ENCODE measurements around the gene AKT3. TPM values are rescaled to one million over a fixed set of nuclear protein-coding genes. Genes with fewer than 3 reads are reported as not detected.

Gene AKT3
- total and polyA plus RNA-seq, 2 experiments from 2014 or later = 3.5 to 23.4 TPM

- no peaks in the 10 kb centered on the region for H3K36me3 ChIP-seq
- no peaks in the 10 kb centered on the region for H3K27me3 ChIP-seq
- H3K9me3 ChIP-seq (ENCODE audit: low read depth) = no peaks in the 10 kb centered on the region
- peaks cover 15% of the 10 kb centered on the region for H3K4me1 ChIP-seq (ENCODE audit: low read depth)
- H3K27ac ChIP-seq = no peak overlapping the region
- no peak for DNase-seq (ENCODE audit: low read depth in 1 of 2, low spot score in 1 of 2)
- no peak overlapping the region for H3K4me3 ChIP-seq
- TF ChIP-seq CTCF (IDR thresholded peaks at IDR 0.05; ENCODE audit: low read depth, low read length) = no peak
These were observed 57.2 kb downstream of the AKT3 start for GRCh38 chr1:243792891-243793290.

- peak in 1 of 2 donors; percentile 1 for DNase-seq (ENCODE audit: low read depth in 1 of 2, low spot score in 1 of 2)
- no peak overlapping the region for H3K27ac ChIP-seq
- TF ChIP-seq CTCF (IDR thresholded peaks at IDR 0.05; ENCODE audit: low read depth, low read length) = no peak
- no peaks in the 10 kb centered on the region for H3K9me3 ChIP-seq (ENCODE audit: low read depth)
- H3K36me3 ChIP-seq = no peaks in the 10 kb centered on the region
- peaks cover 15% of the 10 kb centered on the region for H3K4me1 ChIP-seq (ENCODE audit: low read depth)
- no peak overlapping the region for H3K4me3 ChIP-seq
- H3K27me3 ChIP-seq = no peaks in the 10 kb centered on the region
These were observed 57.6 kb downstream of the AKT3 start for GRCh38 chr1:243792401-243792800.

- no peak overlapping the region for H3K4me3 ChIP-seq
- no peak for TF ChIP-seq CTCF (IDR thresholded peaks at IDR 0.05; ENCODE audit: low read depth, low read length)
- peaks cover 16% of the 10 kb centered on the region for H3K4me1 ChIP-seq (ENCODE audit: low read depth)
- H3K27me3 ChIP-seq = no peaks in the 10 kb centered on the region
- no peaks in the 10 kb centered on the region for H3K9me3 ChIP-seq (ENCODE audit: low read depth)
- H3K36me3 ChIP-seq = no peaks in the 10 kb centered on the region
- H3K27ac ChIP-seq = no peak overlapping the region
- DNase-seq (ENCODE audit: low read depth in 1 of 2, low spot score in 1 of 2) = peak in 1 of 2 donors; percentile 22
These were observed 58.3 kb downstream of the AKT3 start for GRCh38 chr1:243791586-243792267.

- no peak overlapping the region for H3K27ac ChIP-seq
- peaks cover 25% of the 10 kb centered on the region for H3K4me1 ChIP-seq (ENCODE audit: low read depth)
- H3K36me3 ChIP-seq = no peaks in the 10 kb centered on the region
- no peaks in the 10 kb centered on the region for H3K9me3 ChIP-seq (ENCODE audit: low read depth)
- TF ChIP-seq CTCF (IDR thresholded peaks at IDR 0.05; ENCODE audit: low read depth, low read length) = no peak
- peak in 1 of 2 donors; percentile 17 for DNase-seq (ENCODE audit: low read depth in 1 of 2, low spot score in 1 of 2)
- H3K4me3 ChIP-seq = no peak overlapping the region
- no peaks in the 10 kb centered on the region for H3K27me3 ChIP-seq
These were observed 59.6 kb downstream of the AKT3 start for GRCh38 chr1:243790404-243790803.

- no peak overlapping the region for H3K4me3 ChIP-seq
- peaks cover 16% of the 10 kb centered on the region for H3K4me1 ChIP-seq (ENCODE audit: low read depth)
- no peaks in the 10 kb centered on the region for H3K9me3 ChIP-seq (ENCODE audit: low read depth)
- no peaks in the 10 kb centered on the region for H3K27me3 ChIP-seq
- H3K36me3 ChIP-seq = no peaks in the 10 kb centered on the region
- DNase-seq (ENCODE audit: low read depth in 1 of 2, low spot score in 1 of 2) = no peak
- no peak for TF ChIP-seq CTCF (IDR thresholded peaks at IDR 0.05; ENCODE audit: low read depth, low read length)
- H3K27ac ChIP-seq = peak overlapping the region; percentile 32
These were observed 63.5 kb downstream of the AKT3 start for GRCh38 chr1:243786531-243786930.

Measured in cardiac muscle cell (in vitro differentiated cells and primary cell).